HL-60 (cell line): ENCODE results near the gene OGFOD3.

Source experiments
- DNase-seq, 2 experiments: peaks; one replicate each; pipeline ENCODE4 v3.0.0-alpha.2; 2010 to 2020; ENCODE audit warnings: low read depth in 1 of 2, low spot score in 1 of 2
- H3K27ac ChIP-seq: fragments of 250-450 bp; sonication (Bioruptor Pico); replicated peaks from 2 replicates; pipeline ENCODE4 v1.5.1; 2020; ENCODE audit warnings: mild to moderate bottlenecking, moderate library complexity
- H3K27me3 ChIP-seq: fragments of 250-450 bp; sonication (Bioruptor Pico); 2 replicates; pipeline ENCODE4 v1.5.1; 2021; ENCODE audit warnings: mild to moderate bottlenecking, moderate library complexity; ENCODE audit not compliant: insufficient read depth, poor library complexity, severe bottlenecking
- H3K4me3 ChIP-seq: replicated peaks from 2 replicates; pipeline ENCODE4 v1.5.1; 2011; ENCODE audit warnings: mild to moderate bottlenecking, control low read depth, low read length; ENCODE audit not compliant: insufficient read depth
- GABPA ChIP-seq: IDR thresholded peaks from 2 replicates; pipeline ENCODE4 v1.6.1; 2012; ENCODE audit warnings: low read depth
- POLR2AphosphoS5 ChIP-seq: IDR thresholded peaks from 2 replicates; pipeline ENCODE4 v1.6.1; 2012; ENCODE audit warnings: low read depth
- REST ChIP-seq: IDR thresholded peaks from 2 replicates; pipeline ENCODE4 v1.6.1; 2012; ENCODE audit warnings: low read depth; ENCODE audit not compliant: insufficient replicate concordance
- SPI1 ChIP-seq: IDR thresholded peaks from 2 replicates; pipeline ENCODE4 v1.6.1; 2012; ENCODE audit warnings: low read depth, mild to moderate bottlenecking, borderline replicate concordance
- TF ChIP-seq, protein P1 (sequence below): IDR thresholded peaks from one replicate; pipeline ENCODE4 v1.5.1; 2011; ENCODE audit warnings: low read length, control low read depth, inconsistent platforms; ENCODE audit not compliant: insufficient read depth

The OGFOD3 gene

DNA sequence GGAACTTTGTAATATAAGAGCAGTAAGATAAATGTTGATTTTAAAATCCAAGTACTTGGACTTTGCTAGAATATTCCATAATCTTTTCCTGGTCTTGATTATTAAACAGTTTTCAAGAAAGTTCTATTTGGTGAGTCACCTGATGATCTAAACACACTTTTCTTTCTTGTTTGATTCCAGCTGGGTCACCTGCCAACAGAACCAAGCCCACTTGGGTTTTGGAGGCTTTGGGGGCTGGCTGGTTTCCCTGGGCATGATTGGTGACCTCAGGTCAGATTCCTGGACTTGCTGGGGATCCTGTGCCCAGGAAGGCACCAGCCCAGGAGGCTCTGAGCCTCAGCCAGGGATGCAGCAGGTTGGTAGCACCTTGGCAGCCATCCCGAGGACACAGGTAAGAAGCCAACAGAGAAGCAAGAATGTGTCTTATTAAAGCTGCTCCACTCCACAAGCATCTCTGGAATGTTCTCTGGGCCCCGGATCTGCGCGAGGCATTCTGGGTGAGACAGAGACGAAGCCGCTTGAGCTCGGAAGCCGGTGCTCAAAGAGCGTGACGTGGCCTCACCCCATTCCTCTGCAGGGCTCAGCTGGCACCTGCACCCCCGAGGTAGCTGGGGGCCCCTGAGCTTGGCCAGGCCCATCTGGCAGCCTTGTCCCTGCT lies 62.5 kb downstream of the OGFOD3 start:
- no peaks in the 10 kb centered on the region for H3K27me3 ChIP-seq
- DNase-seq = no peak
- H3K27ac ChIP-seq = no peak overlapping the region
- no peak overlapping the region for H3K4me3 ChIP-seq
- TF ChIP-seq REST = no peak
- TF ChIP-seq SPI1 = no peak

GRCh38 chr17:82354804-82355308 lies 63.5 kb downstream of the OGFOD3 start:
- no peak overlapping the region for H3K4me3 ChIP-seq
- H3K27me3 ChIP-seq = no peaks in the 10 kb centered on the region
- H3K27ac ChIP-seq = no peak overlapping the region
- no peak for TF ChIP-seq GABPA
- no peak for TF ChIP-seq REST
- TF ChIP-seq POLR2AphosphoS5 = no peak
- TF ChIP-seq, protein P1, sequence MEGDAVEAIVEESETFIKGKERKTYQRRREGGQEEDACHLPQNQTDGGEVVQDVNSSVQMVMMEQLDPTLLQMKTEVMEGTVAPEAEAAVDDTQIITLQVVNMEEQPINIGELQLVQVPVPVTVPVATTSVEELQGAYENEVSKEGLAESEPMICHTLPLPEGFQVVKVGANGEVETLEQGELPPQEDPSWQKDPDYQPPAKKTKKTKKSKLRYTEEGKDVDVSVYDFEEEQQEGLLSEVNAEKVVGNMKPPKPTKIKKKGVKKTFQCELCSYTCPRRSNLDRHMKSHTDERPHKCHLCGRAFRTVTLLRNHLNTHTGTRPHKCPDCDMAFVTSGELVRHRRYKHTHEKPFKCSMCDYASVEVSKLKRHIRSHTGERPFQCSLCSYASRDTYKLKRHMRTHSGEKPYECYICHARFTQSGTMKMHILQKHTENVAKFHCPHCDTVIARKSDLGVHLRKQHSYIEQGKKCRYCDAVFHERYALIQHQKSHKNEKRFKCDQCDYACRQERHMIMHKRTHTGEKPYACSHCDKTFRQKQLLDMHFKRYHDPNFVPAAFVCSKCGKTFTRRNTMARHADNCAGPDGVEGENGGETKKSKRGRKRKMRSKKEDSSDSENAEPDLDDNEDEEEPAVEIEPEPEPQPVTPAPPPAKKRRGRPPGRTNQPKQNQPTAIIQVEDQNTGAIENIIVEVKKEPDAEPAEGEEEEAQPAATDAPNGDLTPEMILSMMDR = no peak
- no peak for TF ChIP-seq SPI1
- DNase-seq = no peak

DNA sequence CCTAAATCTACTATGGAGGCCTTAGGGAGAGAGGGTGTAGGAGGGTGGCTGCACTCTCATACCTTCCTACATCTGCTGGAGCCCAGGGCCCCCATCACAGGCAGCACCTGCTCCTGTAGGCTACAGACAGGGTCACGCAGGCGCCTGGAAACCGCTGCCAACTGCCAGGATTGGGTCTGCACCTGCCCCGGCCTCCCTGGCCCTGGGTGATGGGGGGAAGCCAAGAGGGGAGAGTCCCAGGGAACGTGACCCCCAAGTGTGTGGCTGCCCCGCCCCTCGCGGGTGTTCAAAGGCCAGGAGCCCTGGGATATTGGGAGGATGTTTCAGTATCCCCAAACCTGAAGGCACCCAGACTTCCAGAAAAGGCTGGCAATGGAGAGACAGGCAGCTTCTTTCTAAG lies 64.9 kb downstream of the OGFOD3 start:
- TF ChIP-seq POLR2AphosphoS5 (no peak), GABPA (no peak), REST (no peak), SPI1 (no peak)
- TF ChIP-seq, protein P1 = no peak
- Histone ChIP-seq H3K27ac (no peak overlapping the region), H3K27me3 (no peaks in the 10 kb centered on the region), H3K4me3 (no peak overlapping the region)
- DNase-seq = no peak
